Measurements from ENCODE around the gene TMIE. TPM values are rescaled to one million over a fixed set of nuclear protein-coding genes. Genes with fewer than 3 reads are reported as not detected.
"Not testable (repeated sequence)": the region's sequence is repeated elsewhere in the genome, so short reads cannot be mapped to it uniquely, and the experiment has no call there.

TMIE gene
- total RNA-seq, 6 donors from 2014 or later: 0.49 to 2.1 (median 1.2) TPM; not detected in 1

- TF ChIP-seq CTCF (IDR thresholded peaks at IDR 0.05): no peak
- TF ChIP-seq POLR2AphosphoS5 (IDR thresholded peaks at IDR 0.05): peak; percentile 66 to 81
- TF ChIP-seq POLR2A (IDR thresholded peaks at IDR 0.05): no peak
- TF ChIP-seq EP300 (IDR thresholded peaks at IDR 0.05): peak in 1 of 4 donors; percentile 43
- DNase-seq (peak in 1 of 2 donors; percentile 82), ATAC-seq (ENCODE audit: low FRiP score in 2 of 2) (peak; percentile 71 to 82)
- WGBS, 2 donors: 60% methylated on average over 6 to 8 of the region's 8 CpGs
- Histone ChIP-seq H3K4me3 (no peak overlapping the region), H3K4me1 (peaks cover 51 to 52% (median 51%) of the 10 kb centered on the region in 4 donors), H3K27me3 (peaks cover 0 to 10% (median 5%) of the 10 kb centered on the region in 4 donors), H3K36me3 (no peaks in the 10 kb centered on the region), H3K9me3 (no peaks in the 10 kb centered on the region), H3K27ac (peak overlapping the region in 3 of 4 donors; percentile 15 to 35 (median 24))
These were observed 1.3 kb upstream of the TMIE start for GRCh38 chr3:46699676-46700523.

- Histone ChIP-seq H3K36me3 (no peaks in the 10 kb centered on the region), H3K4me1 (peaks cover 42 to 43% (median 43%) of the 10 kb centered on the region in 4 donors), H3K4me3 (peak overlapping the region in 3 of 4 donors; percentile 27 to 42 (median 41)), H3K27ac (peak overlapping the region in 2 of 4 donors; percentile 24 to 35), H3K27me3 (peaks cover 0 to 10% (median 5%) of the 10 kb centered on the region in 4 donors), H3K9me3 (no peaks in the 10 kb centered on the region)
- ATAC-seq (ENCODE audit: low FRiP score in 2 of 2) (no peak), DNase-seq (no peak)
- TF ChIP-seq POLR2A (IDR thresholded peaks at IDR 0.05) (no peak), EP300 (IDR thresholded peaks at IDR 0.05) (no peak)
- WGBS, 2 donors: 37% methylated on average over 4 of the region's 4 CpGs; no CpG with 5 or more reads in 1 of the 2 donors
These were observed 420 bp upstream of the TMIE start for GRCh38 chr3:46700772-46701171.

DNA sequence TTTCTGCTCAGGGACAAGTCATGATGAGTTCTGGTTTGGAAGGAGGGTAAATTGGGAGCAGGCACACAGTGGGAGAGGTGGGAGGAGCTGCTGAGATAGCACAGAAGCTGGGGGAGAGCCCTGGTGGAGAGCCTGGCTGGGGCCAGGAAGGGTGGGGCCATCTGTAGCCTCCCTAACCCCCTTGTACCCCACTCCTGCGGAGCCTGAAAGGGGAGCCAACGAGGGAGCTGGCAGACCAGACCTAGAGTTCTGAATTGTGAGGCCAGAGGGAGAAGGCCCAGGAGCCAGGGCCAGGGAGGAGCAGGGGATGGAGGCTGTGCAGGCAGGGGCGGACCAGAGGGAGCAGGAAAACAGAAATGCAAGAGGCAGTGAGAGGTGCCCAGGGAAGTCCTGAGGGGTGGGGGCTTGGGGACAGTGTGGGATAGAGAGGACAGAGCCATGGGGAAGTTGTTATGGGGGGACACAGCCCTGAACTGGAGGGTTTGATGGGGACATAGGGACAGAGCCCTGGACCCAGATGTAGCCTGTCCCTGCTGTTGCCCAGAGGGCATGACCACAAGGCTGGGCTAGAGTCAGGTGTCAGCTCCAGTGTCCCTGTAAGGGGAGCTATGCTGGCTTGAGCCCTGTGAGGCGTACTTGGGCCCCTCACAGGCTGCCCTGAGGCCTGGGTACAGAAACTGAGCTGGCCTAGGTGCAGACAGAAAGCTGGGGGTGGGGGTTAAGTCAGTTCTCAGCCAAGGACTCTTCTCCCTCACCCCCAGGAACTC, 1.2 kb downstream of the TMIE start:
- TF ChIP-seq POLR2AphosphoS5 (IDR thresholded peaks at IDR 0.05) (no peak), CTCF (IDR thresholded peaks at IDR 0.05) (no peak), POLR2A (IDR thresholded peaks at IDR 0.05) (no peak), EP300 (IDR thresholded peaks at IDR 0.05) (no peak)
- H3K27me3 ChIP-seq: peaks cover 0 to 10% (median 5%) of the 10 kb centered on the region in 4 donors
- ATAC-seq (ENCODE audit: low FRiP score in 2 of 2): no peak
- H3K9me3 ChIP-seq: no peaks in the 10 kb centered on the region
- H3K36me3 ChIP-seq: no peaks in the 10 kb centered on the region
- no peak overlapping the region for H3K27ac ChIP-seq
- no peak for DNase-seq
- H3K4me1 ChIP-seq: peaks cover 26 to 27% (median 27%) of the 10 kb centered on the region in 4 donors
- WGBS, 2 donors: 72 to 98% methylated on average over 2 to 4 of the region's 4 CpGs
- H3K4me3 ChIP-seq: no peak overlapping the region

DNA sequence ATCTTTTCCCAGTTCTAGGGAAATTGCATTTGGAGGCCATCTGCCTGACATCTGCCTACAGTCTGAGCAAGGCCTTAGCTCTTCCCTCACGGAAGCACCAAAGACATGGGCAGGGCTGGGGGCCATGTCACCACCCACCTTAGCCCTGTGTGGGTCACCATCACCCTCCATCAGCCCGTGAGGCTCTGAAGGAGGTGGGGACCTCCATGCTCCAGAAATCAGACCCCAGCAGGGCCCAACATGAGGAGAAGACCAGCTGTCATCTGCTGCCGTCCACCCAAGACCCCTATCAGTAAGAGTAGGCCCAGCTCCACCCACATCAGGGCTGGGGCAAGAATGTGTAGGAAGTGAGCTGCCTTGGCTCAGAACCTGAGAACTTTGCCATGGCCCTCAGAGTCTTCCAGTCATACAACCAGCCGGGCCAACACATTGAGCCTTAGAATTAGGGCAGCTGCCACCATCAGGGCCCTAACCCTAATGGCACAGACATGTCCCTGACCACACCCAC, 1.9 kb downstream of the TMIE start:
- Histone ChIP-seq H3K9me3 (no peaks in the 10 kb centered on the region), H3K4me1 (peaks cover 25 to 27% (median 27%) of the 10 kb centered on the region in 4 donors), H3K27me3 (peaks cover 0 to 10% (median 5%) of the 10 kb centered on the region in 4 donors), H3K4me3 (no peak overlapping the region), H3K27ac (no peak overlapping the region), H3K36me3 (no peaks in the 10 kb centered on the region)
- WGBS, 2 donors: 84 to 90% methylated on average over 3 to 4 of the region's 4 CpGs
- TF ChIP-seq POLR2AphosphoS5 (IDR thresholded peaks at IDR 0.05) (no peak), EP300 (IDR thresholded peaks at IDR 0.05) (no peak), CTCF (IDR thresholded peaks at IDR 0.05) (no peak), POLR2A (IDR thresholded peaks at IDR 0.05) (no peak)
- ATAC-seq (ENCODE audit: low FRiP score in 2 of 2) (no peak), DNase-seq (no peak)

- not testable (repeated sequence) for H3K36me3 ChIP-seq; DNase-seq; ATAC-seq (ENCODE audit: low FRiP score in 2 of 2); H3K27ac ChIP-seq; H3K4me3 ChIP-seq; H3K9me3 ChIP-seq; H3K27me3 ChIP-seq
- H3K4me1 ChIP-seq: peaks cover 24% of the 10 kb centered on the region in 4 donors
- 50 to 59% methylated on average over 2 to 3 of the region's 7 CpGs for WGBS, 2 donors
These were observed 3.2 kb downstream of the TMIE start for GRCh38 chr3:46704346-46704745.
